ENCODE results near the gene MYL5.

DNA sequence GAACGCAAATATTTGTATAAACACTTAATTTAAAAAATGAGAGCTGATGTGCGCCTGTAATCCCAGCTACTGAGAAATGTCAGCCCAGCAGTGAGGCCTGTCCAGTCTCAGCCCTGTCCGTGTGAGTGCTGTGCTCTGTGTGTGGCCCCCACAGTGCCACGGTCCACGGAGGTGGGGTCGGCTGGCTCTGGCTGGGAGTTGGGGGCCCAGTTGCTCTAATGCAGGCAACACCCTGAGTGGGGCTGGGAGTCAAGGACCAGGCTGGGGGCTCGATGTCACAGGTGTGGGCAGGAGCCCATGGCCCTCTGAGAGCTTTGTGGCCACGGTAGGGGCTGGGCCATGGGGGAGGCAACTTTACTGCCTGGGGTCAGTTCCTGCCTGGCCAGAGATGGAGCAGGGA is 44.1 kb downstream of the MYL5 start:
- no peak for TF ChIP-seq CTCF (conservative IDR thresholded peaks at IDR 0.05)
- no peak for TF ChIP-seq EZH2 (IDR thresholded peaks at IDR 0.05; ENCODE audit: low read depth)

All from PC-9 (cell line).